Measurements from ENCODE around the gene ODAM.
"Not testable (repeated sequence)": the region's sequence is repeated elsewhere in the genome, so short reads cannot be mapped to it uniquely, and the experiment has no call there.

ODAM gene

DNA sequence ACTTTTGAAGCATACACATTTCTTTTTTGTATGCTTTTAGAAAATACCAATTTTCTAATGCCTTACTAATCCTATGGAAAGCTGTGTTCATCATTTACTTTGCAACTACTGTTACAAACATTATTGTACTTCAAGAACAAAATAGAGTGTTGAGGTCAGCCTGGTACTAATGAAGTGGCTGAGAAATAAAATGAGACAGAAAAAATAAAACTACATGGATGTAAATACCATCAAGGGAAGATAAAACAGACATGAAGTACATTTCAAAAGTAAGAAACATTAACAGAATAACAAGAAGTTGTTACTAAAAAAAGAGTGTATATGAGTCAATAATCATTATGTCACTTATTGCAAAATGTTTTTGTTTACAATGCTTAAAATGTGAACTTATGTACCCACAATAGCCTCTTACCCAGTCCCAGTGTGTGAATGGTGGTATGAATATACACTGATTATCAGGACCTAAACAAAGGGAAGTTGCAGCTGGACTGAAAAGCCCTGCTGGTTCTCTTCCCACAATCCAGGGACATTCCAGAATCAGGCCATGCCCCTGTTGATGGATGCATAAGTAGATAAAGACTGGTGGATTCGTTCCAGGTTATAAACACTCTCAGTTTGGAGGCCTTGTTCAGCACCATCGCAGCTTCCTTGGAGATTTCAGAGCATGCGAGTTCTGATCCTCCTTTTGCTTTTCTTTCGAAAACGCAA, 44.5 kb downstream of the ODAM start:
- no peak for DNase-seq (ENCODE audit: low spot score in 2 of 2)
- no peaks in the 10 kb centered on the region for H3K4me1 ChIP-seq
- H3K27me3 ChIP-seq (ENCODE audit: low read depth) = no peaks in the 10 kb centered on the region
- in situ Hi-C loops (cut with MboI; ENCODE audit: low sequenced_read_pairs) = no loop called here
- H3K36me3 ChIP-seq (replicated peaks) = no peaks in the 10 kb centered on the region
- no peak overlapping the region for H3K4me3 ChIP-seq
- no peaks in the 10 kb centered on the region for H3K9me3 ChIP-seq

DNA sequence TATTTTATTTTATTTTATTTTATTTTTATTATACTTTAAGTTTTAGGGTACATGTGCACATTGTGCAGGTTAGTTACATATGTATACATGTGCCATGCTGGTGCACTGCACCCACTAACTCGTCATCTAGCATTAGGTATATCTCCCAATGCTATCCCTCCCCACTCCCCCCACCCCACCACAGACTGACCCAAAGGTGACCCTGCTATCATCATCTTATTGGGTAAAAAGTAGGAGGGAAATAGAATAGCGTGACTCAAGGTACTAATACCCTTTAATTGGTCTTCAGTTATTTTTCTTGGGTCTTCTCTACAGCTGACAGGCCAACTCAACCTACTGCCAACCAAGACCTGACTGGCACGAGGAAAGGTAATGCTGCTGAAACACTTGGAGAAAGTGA, 46.8 kb downstream of the ODAM start, which contains the start of gene CSN3:
Gene CSN3, plus strand, starts transcription at position 301 of the 400 bp plus-strand sequence. CDS start 2,223 bp downstream, outside the sequence.
- H3K4me1 ChIP-seq; H3K9me3 ChIP-seq; H3K36me3 ChIP-seq (replicated peaks); H3K4me3 ChIP-seq; H3K27me3 ChIP-seq (ENCODE audit: low read depth); in situ Hi-C loops (cut with MboI; ENCODE audit: low sequenced_read_pairs); DNase-seq (ENCODE audit: low spot score in 2 of 2): not testable (repeated sequence)

DNA sequence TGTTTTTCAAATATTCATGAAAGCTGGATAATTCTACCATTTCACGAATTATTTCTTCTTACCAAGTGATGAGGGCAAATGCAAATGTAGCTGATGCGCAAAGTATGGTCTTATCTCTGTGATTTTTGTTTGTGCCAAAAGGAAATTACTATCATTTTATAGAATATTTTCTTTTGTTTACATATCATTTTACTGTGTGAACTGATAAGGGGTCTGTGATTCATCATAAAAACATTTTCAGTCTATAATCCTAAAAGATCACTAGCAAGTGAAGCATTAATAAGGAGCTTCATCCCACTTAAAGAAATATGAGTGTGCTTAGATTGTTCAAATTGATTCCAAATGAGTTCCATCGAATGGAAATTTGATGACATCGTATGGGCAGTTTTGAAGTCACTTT, 47.6 kb downstream of the ODAM start:
- H3K9me3 ChIP-seq = no peaks in the 10 kb centered on the region
- in situ Hi-C loops (cut with MboI; ENCODE audit: low sequenced_read_pairs) = no loop called here
- no peaks in the 10 kb centered on the region for H3K36me3 ChIP-seq (replicated peaks)
- no peaks in the 10 kb centered on the region for H3K27me3 ChIP-seq (ENCODE audit: low read depth)
- no peak for DNase-seq (ENCODE audit: low spot score in 2 of 2)
- no peak overlapping the region for H3K4me3 ChIP-seq
- no peaks in the 10 kb centered on the region for H3K4me1 ChIP-seq

DNA sequence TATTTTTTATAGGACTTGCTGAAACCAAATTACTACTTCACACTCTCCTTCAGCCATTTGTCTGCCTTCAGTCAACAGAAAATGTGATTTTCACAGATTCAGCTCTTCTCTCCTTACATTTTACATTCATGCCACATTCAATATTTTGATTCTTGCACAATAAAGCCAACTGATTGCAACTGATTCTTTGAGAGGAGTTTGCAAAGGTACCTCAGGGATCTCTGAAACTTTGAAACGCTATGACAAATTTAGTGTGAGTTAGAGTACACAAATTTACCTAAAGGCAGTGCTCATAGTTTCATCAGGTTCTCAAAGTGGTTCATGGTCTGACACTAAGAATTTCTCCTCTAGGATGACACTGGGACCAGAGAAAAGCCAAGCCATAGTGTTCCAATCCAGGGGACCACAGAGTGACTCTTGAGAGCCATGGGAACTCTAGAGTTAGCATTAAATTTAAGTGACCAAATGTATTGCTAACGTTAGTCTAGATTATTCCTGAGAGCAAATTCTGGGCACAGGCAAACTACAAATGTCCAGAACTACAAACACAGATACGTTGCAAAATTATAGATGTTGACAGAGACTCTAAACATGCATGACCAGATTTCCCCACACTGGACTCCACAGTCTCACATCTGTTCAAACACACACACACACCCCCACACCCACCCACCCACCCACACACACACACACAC, 55.9 kb downstream of the ODAM start:
- in situ Hi-C loops (cut with MboI; ENCODE audit: low sequenced_read_pairs) = no loop called here
- Histone ChIP-seq H3K36me3 (replicated peaks) (no peaks in the 10 kb centered on the region), H3K4me1 (no peaks in the 10 kb centered on the region), H3K9me3 (no peaks in the 10 kb centered on the region), H3K4me3 (no peak overlapping the region), H3K27me3 (ENCODE audit: low read depth) (no peaks in the 10 kb centered on the region)
- no peak for DNase-seq (ENCODE audit: low spot score in 2 of 2)

DNA sequence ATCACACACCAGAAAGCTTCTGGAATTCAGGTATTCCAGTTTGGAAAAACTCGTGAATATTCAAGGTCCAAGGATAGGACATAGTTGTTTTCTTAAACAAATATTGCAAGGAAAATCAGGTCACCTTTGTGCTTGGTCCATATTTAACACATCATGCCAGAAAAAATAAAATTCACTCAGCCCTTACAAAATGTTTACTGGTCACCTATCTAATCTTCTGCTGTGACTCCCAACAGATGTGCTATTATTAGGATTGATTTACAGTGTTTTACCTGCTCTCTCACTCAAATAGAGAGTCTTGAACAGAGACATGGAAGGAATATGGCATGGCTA, 56.4 kb downstream of the ODAM start:
- H3K27me3 ChIP-seq (ENCODE audit: low read depth) = no peaks in the 10 kb centered on the region
- in situ Hi-C loops (cut with MboI; ENCODE audit: low sequenced_read_pairs) = no loop called here
- no peaks in the 10 kb centered on the region for H3K4me1 ChIP-seq
- no peaks in the 10 kb centered on the region for H3K36me3 ChIP-seq (replicated peaks)
- no peak for DNase-seq (ENCODE audit: low spot score in 2 of 2)
- no peaks in the 10 kb centered on the region for H3K9me3 ChIP-seq
- no peak overlapping the region for H3K4me3 ChIP-seq

Data from HAP-1 (cell line).